Kidney (tissue), 14 donors: ENCODE data around the gene SLAMF7. TPM values are rescaled to one million over a fixed set of nuclear protein-coding genes. Genes with fewer than 3 reads are reported as not detected.

ENCODE experiments used
- DNase-seq, 5 donors: peaks; one replicate each; pipeline ENCODE4 v3.0.0-alpha.2; 2013 to 2020
- FAIRE-seq: peaks from 2 replicates; lab custom pipeline; 2012; peaks lifted over from hg19 to GRCh38; lab: Jason Lieb, UNC
- H3K27ac ChIP-seq, 2 donors: one replicate each; pipeline ENCODE4 v1.7.0; 2013; ENCODE audit warnings: low read depth in 2 of 2, low read length in 2 of 2, inconsistent platforms in 1 of 2
- H3K27me3 ChIP-seq: one replicate; pipeline ENCODE4 v1.7.1; 2013; ENCODE audit warnings: low read length, inconsistent platforms; ENCODE audit not compliant: control insufficient read depth, insufficient read depth
- H3K36me3 ChIP-seq, 3 donors: one replicate each; pipeline versions ENCODE4 v1.7.0 to v1.7.1; 2013; ENCODE audit warnings: low read length in 3 of 3, control low read depth in 1 of 3, inconsistent platforms in 1 of 3; ENCODE audit not compliant: insufficient read depth in 3 of 3, control insufficient read depth in 2 of 3
- H3K4me1 ChIP-seq, 3 donors: one replicate each; pipeline versions ENCODE4 v1.7.0 to v1.7.1; 2013; ENCODE audit warnings: low read length in 3 of 3, inconsistent platforms in 1 of 3, low read depth in 1 of 3; ENCODE audit not compliant: control insufficient read depth in 2 of 3, insufficient read depth in 2 of 3
- H3K4me3 ChIP-seq, 3 donors: one replicate each; pipeline versions ENCODE4 v1.7.0 to v1.8.1; 2013; ENCODE audit warnings: low read length in 3 of 3, control low read depth in 1 of 3, inconsistent platforms in 1 of 3
- H3K9ac ChIP-seq, 3 donors: one replicate each; pipeline versions ENCODE4 v1.7.0 to v1.7.1; 2013; ENCODE audit warnings: low read length in 3 of 3, control low read depth in 1 of 3, inconsistent platforms in 1 of 3
- H3K9me3 ChIP-seq, 3 donors: one replicate each; pipeline versions ENCODE4 v1.7.0 to v1.7.1; 2013; ENCODE audit warnings: low read length in 3 of 3, control low read depth in 1 of 3, inconsistent platforms in 1 of 3; ENCODE audit not compliant: control insufficient read depth in 2 of 3, insufficient read depth in 1 of 3
- CTCF ChIP-seq: IDR thresholded peaks from 3 replicates; pipeline ENCODE4 v1.5.1; 2012; ENCODE audit warnings: mild to moderate bottlenecking, moderate library complexity, borderline replicate concordance; ENCODE audit not compliant: insufficient read depth; ENCODE audit errors: extremely low read depth
- intact Hi-C: fragments of 100-400 bp; cut with DNase I; formaldehyde crosslinking; loops from one replicate; pipeline ENCODE4 v1.11.1; 2022
- polyA plus RNA-seq: library from polyadenylated mRNA; stranded (reverse); fragments of 350-450 nt; fragmentation: Illumina TruSeq; extraction: RNeasy Lipid Tissue Mini Kit (QIAGEN cat#74804); gene quantifications from one replicate; pipeline ENCODE4 v1.2.3, GENCODE V29; 2014; ENCODE audit warnings: low read depth, low replicate concordance; ENCODE audit not compliant: insufficient read depth
- total RNA-seq: library from RNA; stranded (reverse); fragmentation: NEBNext Ultra II Directional; extraction: Animal tissue kit (Norgen Biotek cat#: 25700); gene quantifications from one replicate; pipeline ENCODE4 v1.2.1, GENCODE V29; 2021
- donor health status: control.
- donor health status: control.
- donor health status: control.
- donor health status: control.
- donor health status: control.
- donor health status: DM: yes; HTN: yes; CAD: no.
- donor health status: Normal renal cell carcinoma (clear cell type).

The SLAMF7 gene
- total and polyA plus RNA-seq, 2 donors from 2014 or later, result 0.65 to 13.9 TPM

GRCh38 chr1:160705742-160706141 lies 33.3 kb upstream of the SLAMF7 start:
- Histone ChIP-seq H3K27me3 (no peaks in the 10 kb centered on the region), H3K4me1 (no peaks in the 10 kb centered on the region), H3K27ac (no peak overlapping the region), H3K36me3 (no peaks in the 10 kb centered on the region), H3K9me3 (no peaks in the 10 kb centered on the region), H3K9ac (no peak overlapping the region), H3K4me3 (no peak overlapping the region)
- FAIRE-seq (no peak), DNase-seq (no peak)
- intact Hi-C loops, result no loop called here
- TF ChIP-seq CTCF, result no peak

GRCh38 chr1:160706526-160707235 lies 32.4 kb upstream of the SLAMF7 start:
- Histone ChIP-seq H3K4me1 (no peaks in the 10 kb centered on the region), H3K4me3 (no peak overlapping the region), H3K27me3 (no peaks in the 10 kb centered on the region), H3K9ac (no peak overlapping the region), H3K27ac (no peak overlapping the region), H3K36me3 (no peaks in the 10 kb centered on the region), H3K9me3 (no peaks in the 10 kb centered on the region)
- DNase-seq, result no peak
- FAIRE-seq, result no peak
- intact Hi-C loops, result no loop called here
- TF ChIP-seq CTCF, result no peak

- H3K4me3 ChIP-seq, result no peak overlapping the region
- TF ChIP-seq CTCF, result no peak
- intact Hi-C loops, result no loop called here
- H3K27me3 ChIP-seq, result no peaks in the 10 kb centered on the region
- no peak for FAIRE-seq
- no peak overlapping the region for H3K9ac ChIP-seq
- H3K9me3 ChIP-seq, result no peaks in the 10 kb centered on the region
- no peaks in the 10 kb centered on the region for H3K36me3 ChIP-seq
- no peaks in the 10 kb centered on the region for H3K4me1 ChIP-seq
- no peak overlapping the region for H3K27ac ChIP-seq
- DNase-seq, result no peak
Observed at GRCh38 chr1:160707236-160708064, 31.6 kb upstream of the SLAMF7 start.
